K562 (cell line): Measurements from ENCODE around the gene SNAI1. TPM values are rescaled to one million over a fixed set of nuclear protein-coding genes. Genes with fewer than 3 reads are reported as not detected.

Experiments
- CC2D1A ChIP-seq: fragments of 450-650 bp; IDR thresholded peaks from 2 replicates; pipeline ENCODE4 v1.6.1; 2017; ENCODE audit warnings: mild to moderate bottlenecking
- CCNT2 ChIP-seq: IDR thresholded peaks from 2 replicates; pipeline ENCODE4 v1.6.1; 2011; ENCODE audit warnings: borderline replicate concordance, low read depth, mild to moderate bottlenecking, moderate library complexity, mixed read lengths, low read length; ENCODE audit not compliant: insufficient read length; ENCODE audit errors: extremely low read depth
- CHD4 ChIP-seq: fragments of 200-600 bp; sonication (generic); IDR thresholded peaks from 3 replicates; pipeline ENCODE4 v1.6.1; 2012; ENCODE audit warnings: low read depth, mild to moderate bottlenecking, mixed read lengths, low read length, inconsistent platforms; ENCODE audit not compliant: insufficient read depth, insufficient replicate concordance, poor library complexity, severe bottlenecking
- EP300 ChIP-seq: IDR thresholded peaks from 2 replicates; pipeline ENCODE4 v1.6.1; 2012; ENCODE audit warnings: low read length, improper control_type of control experiment
- HDAC1 ChIP-seq, 2 experiments: fragments of 450-650 bp; IDR thresholded peaks; 2 replicates each; pipeline ENCODE4 v1.6.1; 2016 to 2017; ENCODE audit warnings: inconsistent platforms in 1 of 2, mild to moderate bottlenecking in 1 of 2, moderate library complexity in 1 of 2
- MYC ChIP-seq, 2 experiments: fragments of 250-450 bp in 1 of 2; sonication (Bioruptor Pico) in 1 of 2; IDR thresholded peaks; 2 replicates each; pipeline versions ENCODE4 v1.5.1 to v1.6.1; 2012 to 2021; ENCODE audit warnings: low read depth in 2 of 2, borderline replicate concordance in 1 of 2, improper control_type of control experiment in 1 of 2, low read length in 1 of 2, mild to moderate bottlenecking in 1 of 2, moderate library complexity in 1 of 2
- MYNN ChIP-seq, 2 experiments: sonication (generic); formaldehyde crosslinking in 1 of 2; IDR thresholded peaks; 2 replicates each; pipeline versions ENCODE4 v1.5.0 to v1.6.1; 2016 to 2020; ENCODE audit warnings: antibody characterized with exemption in 1 of 2, missing genetic modification reagents in 1 of 2
- NCOR1 ChIP-seq: fragments of 450-650 bp; IDR thresholded peaks from 2 replicates; pipeline ENCODE4 v1.6.1; 2016; ENCODE audit warnings: mild to moderate bottlenecking, moderate library complexity
- PTTG1 ChIP-seq: fragments of 450-650 bp; IDR thresholded peaks from 2 replicates; pipeline ENCODE4 v1.6.1; 2016; ENCODE audit warnings: low read depth, mild to moderate bottlenecking, missing genetic modification characterization, missing compliant biosample characterization
- ZNF445 ChIP-seq: fragments of 250-450 bp; sonication (Bioruptor Pico); IDR thresholded peaks from 2 replicates; pipeline ENCODE4 v1.4.0; 2020; ENCODE audit warnings: low read depth, mild to moderate bottlenecking, moderate library complexity
- polyA plus RNA-seq, 8 experiments: library from polyadenylated mRNA; depleted of rRNA in 4 of 8; stranded (reverse) in 5 of 8; unstranded in 3 of 8; fragments of >200 nt; fragmentation: Nextera tagmentation in 2 of 8; fragmentation: Illumina TruSeq in 1 of 8; extraction: Ambion mirVana in 2 of 8; extraction: Trizol in 1 of 8; gene quantifications; 2 replicates each; pipeline versions ENCODE4 v1.2.1 to v1.2.3, GENCODE V29; 2011 to 2014; ENCODE audit warnings: inconsistent platforms in 1 of 8, missing spikeins in 1 of 8
- total RNA-seq, 7 experiments: library from RNA; depleted of rRNA in 6 of 7; stranded (reverse); fragments of >200 nt in 6 of 7; fragmentation: Illumina TruSeq in 2 of 7; extraction: Trizol in 2 of 7; gene quantifications; 2 replicates each; pipeline versions ENCODE4 v1.2.1 to v1.2.3, GENCODE V29; 2011 to 2021; ENCODE audit warnings: low replicate concordance in 1 of 7
- TF ChIP-seq, protein P1 (sequence below): fragments of 450-650 bp; IDR thresholded peaks from 2 replicates; pipeline ENCODE4 v1.6.1; 2014; ENCODE audit warnings: low read depth, mild to moderate bottlenecking, moderate library complexity, borderline replicate concordance
- TF ChIP-seq, protein P2 (sequence below): sonication (generic); formaldehyde crosslinking; IDR thresholded peaks from 2 replicates; pipeline ENCODE4 v1.8.0; 2022; ENCODE audit warnings: missing genetic modification reagents, mild to moderate bottlenecking, moderate library complexity, borderline replicate concordance
- TF ChIP-seq, protein P3 (sequence below): sonication (generic); IDR thresholded peaks from 2 replicates; pipeline ENCODE4 v1.6.1; 2016
- TF ChIP-seq, protein P4 (sequence below): IDR thresholded peaks from 3 replicates; pipeline ENCODE4 v1.6.1; 2011; ENCODE audit warnings: borderline replicate concordance, mild to moderate bottlenecking, moderate library complexity; ENCODE audit not compliant: insufficient read length; ENCODE audit errors: extremely low read depth

Gene SNAI1
- total and polyA plus RNA-seq, 9 of the 15 experiments (the other 6 are each of a cell fraction or from before 2014, with no cell fraction given) = 0.32 to 11.6 (median 2.0) TPM

DNA sequence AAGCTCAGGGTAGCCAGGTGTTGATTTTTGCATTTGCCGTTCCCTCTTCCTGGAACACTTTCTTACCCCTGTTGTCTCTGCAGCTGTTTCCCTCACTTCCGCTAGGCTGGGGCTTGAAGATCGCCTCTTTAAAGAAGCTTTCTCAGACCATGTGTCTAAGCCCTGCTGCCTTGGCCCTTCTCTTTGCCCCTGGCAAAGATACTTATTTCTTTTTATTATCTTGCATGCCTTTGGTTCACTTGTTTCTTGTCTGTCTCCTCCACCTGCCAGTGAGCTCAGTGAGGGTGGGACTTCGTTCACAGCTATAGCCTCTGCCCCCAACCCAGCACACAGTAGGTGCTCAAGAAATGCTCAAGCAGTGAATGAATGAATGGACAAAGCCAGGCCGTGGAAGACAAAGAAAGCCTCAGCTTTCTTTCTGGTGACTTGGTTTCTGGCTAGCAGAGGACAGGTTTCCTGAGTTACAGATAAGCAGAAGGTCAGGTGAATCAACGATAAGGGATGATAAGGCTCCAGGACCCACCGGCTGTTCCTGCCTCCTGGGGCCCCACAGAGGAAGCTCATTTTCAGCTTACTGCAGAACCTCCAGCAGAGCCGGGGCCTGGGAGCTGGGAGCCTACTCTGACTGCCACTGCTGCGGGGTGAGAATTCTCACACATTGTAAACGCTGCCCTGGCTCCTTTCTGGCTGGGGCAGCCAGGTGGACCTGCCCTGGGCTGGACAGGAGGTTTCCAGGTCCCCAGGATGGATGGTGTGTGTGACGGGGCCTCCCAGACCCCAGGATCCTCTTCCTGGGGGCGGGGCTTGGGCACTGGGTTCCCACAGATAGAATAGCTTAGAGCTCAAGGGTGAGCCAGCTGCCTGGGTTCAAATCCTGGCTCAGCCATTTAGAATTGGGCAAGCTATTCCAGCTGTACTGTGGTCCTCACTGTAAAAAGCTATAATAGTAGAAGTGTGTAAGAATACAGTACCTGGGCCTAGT, 29.8 kb downstream of the SNAI1 start (continued):
- TF ChIP-seq, protein P1, sequence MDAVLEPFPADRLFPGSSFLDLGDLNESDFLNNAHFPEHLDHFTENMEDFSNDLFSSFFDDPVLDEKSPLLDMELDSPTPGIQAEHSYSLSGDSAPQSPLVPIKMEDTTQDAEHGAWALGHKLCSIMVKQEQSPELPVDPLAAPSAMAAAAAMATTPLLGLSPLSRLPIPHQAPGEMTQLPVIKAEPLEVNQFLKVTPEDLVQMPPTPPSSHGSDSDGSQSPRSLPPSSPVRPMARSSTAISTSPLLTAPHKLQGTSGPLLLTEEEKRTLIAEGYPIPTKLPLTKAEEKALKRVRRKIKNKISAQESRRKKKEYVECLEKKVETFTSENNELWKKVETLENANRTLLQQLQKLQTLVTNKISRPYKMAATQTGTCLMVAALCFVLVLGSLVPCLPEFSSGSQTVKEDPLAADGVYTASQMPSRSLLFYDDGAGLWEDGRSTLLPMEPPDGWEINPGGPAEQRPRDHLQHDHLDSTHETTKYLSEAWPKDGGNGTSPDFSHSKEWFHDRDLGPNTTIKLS = peak; percentile 21; the same call in 1 of the 2 replicates
- TF ChIP-seq ZNF445 (CRISPR knock-in tag) = no peak
- peak; percentile 83 for TF ChIP-seq EP300
- TF ChIP-seq, protein P2, sequence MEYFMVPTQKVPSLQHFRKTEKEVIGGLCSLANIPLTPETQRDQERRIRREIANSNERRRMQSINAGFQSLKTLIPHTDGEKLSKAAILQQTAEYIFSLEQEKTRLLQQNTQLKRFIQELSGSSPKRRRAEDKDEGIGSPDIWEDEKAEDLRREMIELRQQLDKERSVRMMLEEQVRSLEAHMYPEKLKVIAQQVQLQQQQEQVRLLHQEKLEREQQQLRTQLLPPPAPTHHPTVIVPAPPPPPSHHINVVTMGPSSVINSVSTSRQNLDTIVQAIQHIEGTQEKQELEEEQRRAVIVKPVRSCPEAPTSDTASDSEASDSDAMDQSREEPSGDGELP (CRISPR knock-in tag) = peak; percentile 20; the same call in 1 of the 2 replicates
- no peak for TF ChIP-seq MYC (IDR thresholded peaks at IDR 0.05; ENCODE audit: low read depth, low read length)
- TF ChIP-seq MYC (CRISPR knock-in tag; IDR thresholded peaks at IDR 0.05; ENCODE audit: borderline replicate concordance, low read depth) = no peak
- peak; percentile 65 for TF ChIP-seq CCNT2
- TF ChIP-seq MYNN (IDR thresholded peaks at IDR 0.05) = peak; percentile 54; the same call in 1 of the 2 replicates
- no peak for TF ChIP-seq MYNN (CRISPR knock-in tag; IDR thresholded peaks at IDR 0.05)
- peak; percentile 32 to 68; a peak in 1 of 4 replicates for TF ChIP-seq HDAC1 (IDR thresholded peaks at IDR 0.05)
- no peak for TF ChIP-seq PTTG1 (tag)
- peak; percentile 69; the same call in 1 of the 2 replicates for TF ChIP-seq NCOR1
- peak; percentile 65 for TF ChIP-seq CC2D1A
- TF ChIP-seq, protein P3, sequence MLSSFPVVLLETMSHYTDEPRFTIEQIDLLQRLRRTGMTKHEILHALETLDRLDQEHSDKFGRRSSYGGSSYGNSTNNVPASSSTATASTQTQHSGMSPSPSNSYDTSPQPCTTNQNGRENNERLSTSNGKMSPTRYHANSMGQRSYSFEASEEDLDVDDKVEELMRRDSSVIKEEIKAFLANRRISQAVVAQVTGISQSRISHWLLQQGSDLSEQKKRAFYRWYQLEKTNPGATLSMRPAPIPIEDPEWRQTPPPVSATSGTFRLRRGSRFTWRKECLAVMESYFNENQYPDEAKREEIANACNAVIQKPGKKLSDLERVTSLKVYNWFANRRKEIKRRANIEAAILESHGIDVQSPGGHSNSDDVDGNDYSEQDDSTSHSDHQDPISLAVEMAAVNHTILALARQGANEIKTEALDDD = 0 out of 2 replicates have a peak, but pooled peaks have one; percentile 30
- TF ChIP-seq CHD4 = peak; percentile 76
- TF ChIP-seq, protein P4, sequence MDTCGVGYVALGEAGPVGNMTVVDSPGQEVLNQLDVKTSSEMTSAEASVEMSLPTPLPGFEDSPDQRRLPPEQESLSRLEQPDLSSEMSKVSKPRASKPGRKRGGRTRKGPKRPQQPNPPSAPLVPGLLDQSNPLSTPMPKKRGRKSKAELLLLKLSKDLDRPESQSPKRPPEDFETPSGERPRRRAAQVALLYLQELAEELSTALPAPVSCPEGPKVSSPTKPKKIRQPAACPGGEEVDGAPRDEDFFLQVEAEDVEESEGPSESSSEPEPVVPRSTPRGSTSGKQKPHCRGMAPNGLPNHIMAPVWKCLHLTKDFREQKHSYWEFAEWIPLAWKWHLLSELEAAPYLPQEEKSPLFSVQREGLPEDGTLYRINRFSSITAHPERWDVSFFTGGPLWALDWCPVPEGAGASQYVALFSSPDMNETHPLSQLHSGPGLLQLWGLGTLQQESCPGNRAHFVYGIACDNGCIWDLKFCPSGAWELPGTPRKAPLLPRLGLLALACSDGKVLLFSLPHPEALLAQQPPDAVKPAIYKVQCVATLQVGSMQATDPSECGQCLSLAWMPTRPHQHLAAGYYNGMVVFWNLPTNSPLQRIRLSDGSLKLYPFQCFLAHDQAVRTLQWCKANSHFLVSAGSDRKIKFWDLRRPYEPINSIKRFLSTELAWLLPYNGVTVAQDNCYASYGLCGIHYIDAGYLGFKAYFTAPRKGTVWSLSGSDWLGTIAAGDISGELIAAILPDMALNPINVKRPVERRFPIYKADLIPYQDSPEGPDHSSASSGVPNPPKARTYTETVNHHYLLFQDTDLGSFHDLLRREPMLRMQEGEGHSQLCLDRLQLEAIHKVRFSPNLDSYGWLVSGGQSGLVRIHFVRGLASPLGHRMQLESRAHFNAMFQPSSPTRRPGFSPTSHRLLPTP = peak; percentile 70
